GM21423 (cell line): ENCODE results near the gene NCOA1.
"Not testable (repeated sequence)": the region's sequence is repeated elsewhere in the genome, so short reads cannot be mapped to it uniquely, and the experiment has no call there.

Experiments used
- ATAC-seq: cut with Tn5 transposase; IDR thresholded peaks from one replicate; pipeline ENCODE4 v1.9.1; 2021; ENCODE audit warnings: mild to moderate bottlenecking, moderate library complexity; ENCODE audit not compliant: unreplicated experiment

Gene NCOA1

GRCh38 chr2:24771764-24772586 is 280.9 kb downstream of the NCOA1 start:
- ATAC-seq = no peak

DNA sequence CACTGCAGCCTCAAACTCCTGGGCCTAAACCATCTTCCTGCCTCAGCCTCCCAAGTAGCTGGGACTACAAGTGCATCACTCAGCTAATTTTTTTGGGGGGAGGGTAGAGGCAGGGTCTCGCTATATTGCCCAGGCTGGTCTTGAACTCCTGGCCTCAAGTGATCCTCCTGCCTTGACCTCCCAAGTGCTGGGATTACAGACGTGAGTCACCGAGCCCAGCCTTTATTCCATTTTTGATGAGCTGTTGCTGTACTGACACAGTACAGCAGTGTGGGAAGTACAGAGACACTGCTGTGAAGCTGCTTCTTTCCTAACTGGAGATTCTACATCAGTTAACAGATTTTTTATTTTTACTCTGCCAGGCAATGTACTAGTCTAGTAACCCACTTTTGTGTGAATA is 283.3 kb downstream of the NCOA1 start:
- no peak for ATAC-seq

DNA sequence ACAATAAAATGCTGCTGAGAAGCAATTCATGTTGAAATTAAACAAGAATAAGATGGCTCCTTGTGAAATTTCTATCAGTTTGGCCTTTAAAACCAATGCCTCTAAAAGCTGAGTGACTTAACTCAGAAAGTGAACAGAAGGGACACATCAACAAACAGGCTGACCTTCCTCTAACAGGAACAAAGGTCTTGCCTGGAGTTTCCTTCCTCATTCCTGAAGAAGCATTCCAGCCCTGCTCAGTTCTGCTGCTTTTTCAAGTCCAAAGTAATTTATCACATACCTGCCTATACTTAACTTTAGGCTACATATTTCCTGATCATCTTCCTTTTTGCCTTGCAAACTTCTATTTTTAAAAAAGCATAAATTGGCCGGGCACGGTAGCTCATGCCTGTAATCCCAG is 288.1 kb downstream of the NCOA1 start:
- no peak for ATAC-seq

DNA sequence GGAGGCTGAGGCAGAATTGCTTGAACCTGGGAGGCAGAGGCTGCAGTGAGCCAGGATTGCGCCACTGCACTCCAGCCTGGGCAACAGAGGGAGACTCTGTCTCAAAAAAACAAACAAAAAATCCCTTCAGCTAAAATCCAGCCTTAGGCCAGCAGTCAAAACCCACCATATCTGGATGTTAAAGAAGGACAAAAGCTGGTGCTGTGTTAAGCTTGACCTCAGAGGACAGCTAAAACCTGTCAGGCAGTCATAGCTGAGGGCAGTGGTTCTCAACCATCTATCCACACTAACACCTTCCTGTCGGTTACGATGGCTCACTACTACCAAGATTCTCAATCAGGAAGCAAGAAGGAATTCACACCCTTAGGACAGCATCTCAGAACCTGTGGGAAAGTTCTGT is 292.6 kb downstream of the NCOA1 start:
- ATAC-seq = no peak

GRCh38 chr2:24785671-24786321 is 294.7 kb downstream of the NCOA1 start:
- peak; percentile 88 for ATAC-seq

DNA sequence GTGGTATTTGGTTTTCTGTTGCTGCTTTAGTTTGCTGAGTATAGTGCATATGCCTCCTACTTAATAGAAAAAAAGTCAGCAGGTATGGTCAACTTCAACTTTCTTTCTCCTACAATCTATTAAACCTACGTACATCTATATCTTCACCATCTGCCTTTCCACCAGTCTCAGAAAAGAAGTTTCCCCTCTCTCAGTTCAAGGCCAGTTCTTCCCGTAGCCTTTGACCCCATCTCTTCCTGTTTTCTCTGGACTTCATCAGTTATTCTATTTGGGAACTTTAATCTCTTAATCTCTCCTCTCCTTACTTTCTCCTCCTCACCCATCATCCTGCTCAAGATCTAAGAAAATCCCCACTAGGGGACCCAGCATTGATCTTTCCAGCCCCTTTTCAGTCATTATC is 296.5 kb downstream of the NCOA1 start:
- ATAC-seq = no peak

GRCh38 chr2:24788816-24789215 is 297.8 kb downstream of the NCOA1 start:
- no peak for ATAC-seq

DNA sequence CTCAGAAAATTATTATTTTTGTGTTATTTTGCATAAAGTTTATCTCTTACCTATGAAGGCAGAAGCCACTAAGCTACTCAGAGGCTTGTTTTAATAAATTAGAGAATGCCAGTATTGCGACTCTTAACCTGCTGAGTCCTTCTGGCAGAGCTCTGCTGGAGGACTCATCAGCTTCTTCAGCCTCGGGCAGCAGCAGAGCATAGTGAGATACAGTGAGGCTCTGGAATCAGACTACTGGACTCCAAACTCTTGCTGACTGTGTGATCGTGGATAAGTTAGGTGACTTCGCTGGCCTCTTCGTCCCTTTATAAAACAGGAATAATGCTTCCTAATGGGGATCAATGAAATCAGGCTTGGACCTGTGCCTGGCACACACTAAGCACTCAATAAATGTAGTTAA is 300.4 kb downstream of the NCOA1 start:
- ATAC-seq = no peak

GRCh38 chr2:24792542-24792873 is 301.5 kb downstream of the NCOA1 start:
- ATAC-seq = no peak

DNA sequence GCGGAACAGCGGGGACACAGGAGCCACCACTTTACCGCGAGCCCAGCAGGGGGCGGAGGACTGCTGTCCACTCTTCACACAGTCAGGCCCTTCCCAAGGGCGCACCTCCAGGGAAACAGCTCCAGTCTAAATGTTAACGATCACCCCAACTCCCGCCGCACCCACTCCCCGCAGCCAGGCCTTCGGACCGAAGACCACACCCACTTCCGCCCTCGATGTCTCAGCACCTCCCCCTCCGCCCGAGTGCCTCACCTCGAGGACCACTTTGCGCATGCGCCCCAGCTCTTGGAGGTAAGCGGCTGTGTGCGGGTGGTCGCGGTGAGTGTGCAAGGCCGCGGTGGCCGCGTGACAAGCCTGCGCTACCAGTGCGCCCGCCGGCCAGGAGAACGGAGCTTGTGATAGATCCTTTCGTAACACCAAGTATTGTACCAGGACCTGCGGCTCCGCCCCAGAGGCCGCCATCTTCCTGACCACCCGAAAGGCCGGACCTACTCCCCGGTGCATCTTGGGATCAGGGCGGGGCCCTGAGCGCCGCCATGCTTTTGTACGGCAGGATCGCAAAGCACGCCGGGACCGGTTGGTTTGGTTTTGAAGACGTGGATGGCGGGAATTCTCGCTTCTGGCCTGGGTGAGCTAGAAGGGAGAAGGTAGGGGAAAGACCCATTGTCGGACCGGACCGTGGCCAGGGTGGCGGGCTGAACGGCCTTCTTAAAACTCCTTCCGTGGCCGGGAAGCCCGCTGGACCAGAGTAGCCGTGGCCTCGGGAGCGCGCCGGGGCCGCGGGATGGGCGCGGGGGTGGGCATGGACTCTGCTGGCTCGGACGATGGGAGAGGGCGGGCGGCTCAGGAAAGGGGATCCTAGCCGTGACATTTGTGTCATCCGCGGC is 302.1 kb downstream of the NCOA1 start, which contains the start of the genes CENPO and PTRHD1:
Gene CENPO (plus strand): TSS at position 552 of the 887 bp plus-strand sequence. CDS start 495 bp downstream, outside the sequence.
Gene PTRHD1 (minus strand): TSS at position 518 of the 887 bp plus-strand sequence. CDS start 14 bp downstream, at position 504.
- ATAC-seq = peak; percentile 85

DNA sequence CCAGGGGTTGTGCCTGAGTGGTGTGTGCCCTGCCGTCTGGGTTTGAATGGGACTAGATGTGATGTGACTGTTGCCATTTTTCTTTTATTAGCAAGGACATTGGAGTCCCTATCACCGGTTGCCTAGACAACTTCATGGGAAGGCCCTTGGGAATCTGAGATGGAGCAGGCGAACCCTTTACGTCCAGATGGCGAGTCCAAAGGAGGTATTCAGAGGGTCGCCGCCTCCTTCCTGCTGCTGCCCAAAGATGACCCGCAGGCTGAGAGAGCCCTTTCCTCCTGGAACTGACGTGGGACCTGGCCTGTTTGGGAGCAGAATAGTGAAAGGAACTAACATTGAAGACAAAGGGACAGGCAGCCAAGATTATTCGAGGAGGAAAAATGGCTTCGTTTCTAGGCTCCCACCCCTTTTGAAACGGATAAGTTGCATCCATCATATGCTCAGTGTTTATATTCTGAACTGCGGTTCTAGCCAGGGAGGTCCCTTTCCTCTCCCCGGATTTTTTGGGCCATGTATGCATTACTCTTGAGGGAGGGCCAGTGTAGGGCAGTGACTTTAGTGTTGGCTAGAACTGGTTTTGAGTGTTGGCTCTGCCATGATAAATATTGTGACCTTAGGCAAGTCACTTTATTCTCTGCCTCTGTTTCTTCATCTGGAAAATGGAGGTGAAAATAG is 302.8 kb downstream of the NCOA1 start:
- no peak for ATAC-seq

DNA sequence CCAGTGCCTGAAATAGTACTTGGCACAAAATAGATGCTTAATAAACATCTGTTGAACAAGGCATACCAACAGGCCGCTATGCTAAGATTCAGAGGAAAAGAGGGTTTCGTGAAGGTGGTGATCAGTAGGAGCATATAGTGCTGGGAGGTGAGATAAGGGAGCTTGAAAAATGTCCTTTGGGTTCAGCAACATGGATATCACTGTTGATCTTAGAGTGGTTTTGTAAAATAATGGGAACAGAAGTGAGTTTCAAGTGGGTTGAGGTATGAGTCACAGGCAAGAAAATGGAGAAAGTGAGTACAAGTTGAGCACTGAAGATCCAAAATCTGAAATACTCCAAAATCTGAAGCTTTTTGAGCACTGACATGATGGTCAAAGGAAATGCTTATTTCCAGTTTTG is 306.6 kb downstream of the NCOA1 start:
- no peak for ATAC-seq

- ATAC-seq = not testable (repeated sequence)
Measured at GRCh38 chr2:24800487-24800886, 309.4 kb downstream of the NCOA1 start.

DNA sequence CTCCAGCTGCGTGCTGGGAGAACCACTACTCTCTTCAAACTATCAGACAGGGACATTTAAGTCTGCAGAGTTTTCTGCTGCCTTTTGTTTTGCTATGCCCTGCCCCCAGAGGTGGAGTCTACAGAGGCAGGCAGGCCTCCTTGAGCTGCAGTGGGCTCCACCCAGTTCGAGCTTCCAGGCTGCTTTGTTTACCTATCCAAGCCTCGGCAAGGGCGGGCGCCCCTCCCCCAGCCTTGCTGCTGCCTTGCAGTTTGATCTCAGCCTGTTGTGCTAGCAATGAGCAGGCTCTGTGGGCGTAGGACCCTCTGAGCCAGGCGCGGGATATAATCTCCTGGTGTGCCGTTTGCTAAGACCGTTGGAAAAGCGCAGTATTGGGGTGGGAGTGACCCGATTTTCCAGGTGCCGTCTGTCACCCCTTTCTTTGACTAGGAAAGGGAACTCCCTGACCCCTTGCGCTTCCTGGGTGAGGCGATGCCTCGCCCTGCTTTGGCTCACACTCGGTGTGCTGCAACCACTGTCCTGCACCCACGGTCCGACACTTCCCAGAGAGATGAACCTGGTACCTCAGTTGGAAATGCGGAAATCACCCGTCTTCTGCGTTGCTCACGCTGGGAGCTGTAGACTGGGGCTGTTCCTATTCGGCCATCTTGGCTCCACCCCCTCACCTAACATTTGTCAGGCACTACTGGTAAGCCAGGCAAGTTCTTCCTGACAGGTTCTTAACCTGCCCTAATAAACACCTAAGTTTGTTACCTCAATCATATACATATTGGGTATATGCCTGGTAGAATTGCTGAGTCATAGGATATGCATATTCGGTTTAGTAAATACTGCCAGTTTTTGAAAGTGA is 315.0 kb downstream of the NCOA1 start:
- ATAC-seq = not testable (repeated sequence)

GRCh38 chr2:24806661-24807036 is 315.6 kb downstream of the NCOA1 start:
- no peak for ATAC-seq

- ATAC-seq = no peak
Measured at GRCh38 chr2:24809316-24810007, 318.4 kb downstream of the NCOA1 start.

- no peak for ATAC-seq
Measured at GRCh38 chr2:24813691-24814137, 322.7 kb downstream of the NCOA1 start.

DNA sequence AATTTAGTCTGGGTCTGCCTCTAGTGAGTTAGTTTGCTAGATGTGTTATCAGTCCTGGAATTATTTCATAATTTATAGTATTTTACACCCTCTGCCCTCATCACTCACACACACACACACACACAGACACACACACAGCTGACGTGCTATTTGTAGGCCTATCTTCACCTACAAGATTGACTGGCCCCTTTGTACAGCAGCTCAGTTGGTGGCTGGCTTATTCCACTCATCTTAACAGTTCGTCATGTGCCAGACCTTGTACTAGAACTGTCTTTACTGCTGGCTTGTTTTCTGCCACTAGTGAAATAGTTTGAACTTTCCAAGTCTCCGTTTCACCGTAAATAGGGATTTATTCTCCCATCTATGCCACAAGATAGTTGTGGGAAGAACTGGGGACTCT is 323.5 kb downstream of the NCOA1 start:
- no peak for ATAC-seq

- no peak for ATAC-seq
Measured at GRCh38 chr2:24815171-24815570, 324.1 kb downstream of the NCOA1 start.
